Endothelial cell (in vitro differentiated cells): ENCODE measurements around the gene MMP24OS. TPM values are rescaled to one million over a fixed set of nuclear protein-coding genes. Genes with fewer than 3 reads are reported as not detected.

Experiments
- DNase-seq: peaks from one replicate; pipeline ENCODE4 v3.0.0; 2021; ENCODE audit warnings: low spot score
- H3K27ac Mint-ChIP-seq: one replicate; pipeline ENCODE4 v1.8.0; 2021; ENCODE audit warnings: mixed read lengths, inconsistent platforms; ENCODE audit not compliant: unreplicated experiment
- H3K27me3 Mint-ChIP-seq: one replicate; pipeline ENCODE4 v1.8.0; 2021; ENCODE audit warnings: mild to moderate bottlenecking, moderate library complexity, mixed read lengths, inconsistent platforms; ENCODE audit not compliant: unreplicated experiment
- H3K36me3 Mint-ChIP-seq: one replicate; pipeline ENCODE4 v1.8.0; 2021; ENCODE audit warnings: mild to moderate bottlenecking, low read depth, mixed read lengths, inconsistent platforms; ENCODE audit not compliant: unreplicated experiment
- H3K4me1 Mint-ChIP-seq: one replicate; pipeline ENCODE4 v1.8.0; 2021; ENCODE audit warnings: mild to moderate bottlenecking, mixed read lengths, inconsistent platforms; ENCODE audit not compliant: unreplicated experiment
- H3K4me3 Mint-ChIP-seq: one replicate; pipeline ENCODE4 v1.8.0; 2021; ENCODE audit warnings: mild to moderate bottlenecking, mixed read lengths, inconsistent platforms; ENCODE audit not compliant: unreplicated experiment
- H3K9me3 Mint-ChIP-seq: one replicate; pipeline ENCODE4 v1.8.0; 2021; ENCODE audit warnings: mixed read lengths, inconsistent platforms; ENCODE audit not compliant: unreplicated experiment
- total RNA-seq: library from RNA; stranded (reverse); fragmentation: NEBNext Ultra II Directional; extraction: Animal tissue kit (Norgen Biotek cat#: 25700); gene quantifications from one replicate; pipeline ENCODE4 v1.2.1, GENCODE V29; 2021; ENCODE audit not compliant: unreplicated experiment
- TF ChIP-seq, protein P1 (sequence below): fragments of 200-600 bp; sonication (generic); IDR thresholded peaks from one replicate; pipeline ENCODE4 v1.5.0; 2021; ENCODE audit warnings: antibody characterized with exemption; ENCODE audit not compliant: unreplicated experiment

The MMP24OS gene
- total RNA-seq, 1 donor from 2014 or later: 80.7 TPM

DNA sequence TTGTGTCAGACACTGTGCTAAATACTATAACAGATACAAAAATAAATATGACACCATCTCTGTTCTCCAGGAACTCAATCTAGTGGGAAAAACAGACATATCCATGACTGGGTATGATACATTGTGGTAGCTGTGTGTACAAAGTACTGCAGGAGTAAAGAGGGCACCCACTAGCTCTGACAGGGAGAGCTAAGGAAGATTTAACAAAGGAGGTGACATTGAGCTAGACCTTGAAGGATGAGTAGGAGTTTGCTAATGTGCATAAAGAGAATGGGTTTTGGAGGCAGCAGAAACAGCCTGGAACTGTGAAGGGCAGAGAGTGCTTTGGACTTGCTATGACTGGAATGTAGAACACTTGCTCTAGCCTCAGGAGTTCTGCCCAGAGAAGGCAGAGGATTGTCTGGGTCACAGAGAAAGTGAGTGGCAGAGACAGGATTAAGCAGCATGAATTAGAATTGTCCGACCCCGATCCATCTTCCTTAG is 37.1 kb downstream of the MMP24OS start:
- Mint-ChIP-seq H3K27me3 (peaks cover 6% of the 10 kb centered on the region), H3K4me3 (no peak overlapping the region), H3K4me1 (peaks cover 20% of the 10 kb centered on the region), H3K27ac (no peak overlapping the region), H3K9me3 (no peaks in the 10 kb centered on the region), H3K36me3 (peaks cover 6% of the 10 kb centered on the region)
- TF ChIP-seq, protein P1, sequence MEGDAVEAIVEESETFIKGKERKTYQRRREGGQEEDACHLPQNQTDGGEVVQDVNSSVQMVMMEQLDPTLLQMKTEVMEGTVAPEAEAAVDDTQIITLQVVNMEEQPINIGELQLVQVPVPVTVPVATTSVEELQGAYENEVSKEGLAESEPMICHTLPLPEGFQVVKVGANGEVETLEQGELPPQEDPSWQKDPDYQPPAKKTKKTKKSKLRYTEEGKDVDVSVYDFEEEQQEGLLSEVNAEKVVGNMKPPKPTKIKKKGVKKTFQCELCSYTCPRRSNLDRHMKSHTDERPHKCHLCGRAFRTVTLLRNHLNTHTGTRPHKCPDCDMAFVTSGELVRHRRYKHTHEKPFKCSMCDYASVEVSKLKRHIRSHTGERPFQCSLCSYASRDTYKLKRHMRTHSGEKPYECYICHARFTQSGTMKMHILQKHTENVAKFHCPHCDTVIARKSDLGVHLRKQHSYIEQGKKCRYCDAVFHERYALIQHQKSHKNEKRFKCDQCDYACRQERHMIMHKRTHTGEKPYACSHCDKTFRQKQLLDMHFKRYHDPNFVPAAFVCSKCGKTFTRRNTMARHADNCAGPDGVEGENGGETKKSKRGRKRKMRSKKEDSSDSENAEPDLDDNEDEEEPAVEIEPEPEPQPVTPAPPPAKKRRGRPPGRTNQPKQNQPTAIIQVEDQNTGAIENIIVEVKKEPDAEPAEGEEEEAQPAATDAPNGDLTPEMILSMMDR: no peak
- DNase-seq: no peak

DNA sequence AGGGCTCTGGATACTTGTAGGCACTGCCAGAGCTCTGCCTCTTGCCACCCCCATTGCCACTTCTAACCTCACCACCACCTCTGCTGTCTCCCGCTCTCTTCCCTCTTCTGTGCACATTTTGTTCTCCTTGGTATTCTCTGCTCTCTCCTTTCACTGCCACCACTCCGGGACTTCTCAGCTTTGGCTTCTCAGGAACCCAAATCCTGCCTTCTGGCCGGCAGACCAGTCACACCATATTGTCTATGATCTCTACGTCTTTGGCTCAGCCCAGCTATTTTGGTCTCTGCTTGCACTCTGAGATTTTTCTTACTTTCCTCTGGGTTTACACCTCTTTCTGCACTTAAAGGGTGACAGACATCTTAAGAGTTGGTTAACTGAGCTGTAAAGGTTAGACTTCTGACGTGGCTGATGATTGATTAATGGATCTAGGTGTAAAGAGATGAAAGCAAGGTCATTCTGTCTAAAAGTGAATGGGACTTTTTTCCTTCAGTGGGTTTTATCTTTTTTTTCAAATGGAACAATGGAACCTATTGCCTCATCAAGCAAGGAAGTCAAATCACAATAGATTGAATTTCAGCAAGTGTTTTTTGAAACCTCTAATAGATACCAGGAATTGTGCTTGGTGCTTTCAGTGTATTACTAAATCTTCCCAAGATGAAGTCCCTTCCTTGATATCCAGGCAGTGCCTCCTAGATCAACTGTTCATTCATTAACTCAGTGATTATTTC is 37.7 kb downstream of the MMP24OS start:
- TF ChIP-seq, protein P1: no peak
- Mint-ChIP-seq H3K27me3 (peaks cover 6% of the 10 kb centered on the region), H3K36me3 (peaks cover 6% of the 10 kb centered on the region), H3K4me3 (no peak overlapping the region), H3K9me3 (no peaks in the 10 kb centered on the region), H3K27ac (no peak overlapping the region), H3K4me1 (peaks cover 20% of the 10 kb centered on the region)
- no peak for DNase-seq

DNA sequence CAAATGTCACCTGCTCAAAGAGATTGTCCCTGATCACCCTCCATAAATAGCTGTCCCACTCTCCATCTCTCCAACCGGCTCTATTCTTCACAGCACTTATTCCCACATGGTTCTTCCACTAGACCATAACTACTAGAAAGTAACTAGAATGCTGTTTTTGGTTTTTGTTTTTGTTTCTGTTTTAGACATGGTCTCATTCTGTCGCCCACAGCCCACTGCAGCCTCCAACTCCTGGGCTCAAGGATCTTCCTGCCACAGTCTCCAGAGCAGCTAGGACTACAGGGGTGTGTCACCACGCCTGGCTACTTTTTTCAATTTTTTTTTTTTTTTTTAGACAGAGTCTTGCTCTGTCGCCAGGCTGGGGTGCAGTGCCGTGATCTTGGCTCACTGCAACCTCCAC is 39.2 kb downstream of the MMP24OS start:
- no peak for DNase-seq
- Mint-ChIP-seq H3K27me3 (peaks cover 6% of the 10 kb centered on the region), H3K4me3 (no peak overlapping the region), H3K36me3 (peaks cover 6% of the 10 kb centered on the region), H3K9me3 (no peaks in the 10 kb centered on the region), H3K27ac (no peak overlapping the region), H3K4me1 (peaks cover 20% of the 10 kb centered on the region)
- TF ChIP-seq, protein P1: no peak

DNA sequence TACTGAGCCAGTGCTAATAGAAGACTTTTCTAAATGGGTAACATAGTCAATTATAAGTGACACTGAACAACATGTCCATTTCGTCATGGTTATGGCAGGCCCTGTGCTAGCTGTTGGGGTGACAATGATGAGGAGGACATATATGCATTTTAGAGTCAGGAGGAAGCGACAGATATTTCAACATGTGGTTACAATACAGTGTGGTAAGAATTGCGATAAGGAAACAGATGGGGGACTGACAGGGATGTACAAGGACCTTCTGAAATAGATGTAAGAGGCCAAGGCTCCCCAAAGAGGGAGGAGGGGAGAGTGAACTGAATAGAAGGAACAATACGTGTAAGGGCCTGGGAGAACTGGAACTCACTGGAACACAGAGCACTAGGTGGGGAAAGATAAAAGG is 39.8 kb downstream of the MMP24OS start:
- TF ChIP-seq, protein P1: no peak
- H3K27me3 Mint-ChIP-seq: peaks cover 8% of the 10 kb centered on the region
- no peak overlapping the region for H3K4me3 Mint-ChIP-seq
- no peaks in the 10 kb centered on the region for H3K9me3 Mint-ChIP-seq
- H3K27ac Mint-ChIP-seq: no peak overlapping the region
- H3K36me3 Mint-ChIP-seq: peaks cover 6% of the 10 kb centered on the region
- peaks cover 20% of the 10 kb centered on the region for H3K4me1 Mint-ChIP-seq
- no peak for DNase-seq

DNA sequence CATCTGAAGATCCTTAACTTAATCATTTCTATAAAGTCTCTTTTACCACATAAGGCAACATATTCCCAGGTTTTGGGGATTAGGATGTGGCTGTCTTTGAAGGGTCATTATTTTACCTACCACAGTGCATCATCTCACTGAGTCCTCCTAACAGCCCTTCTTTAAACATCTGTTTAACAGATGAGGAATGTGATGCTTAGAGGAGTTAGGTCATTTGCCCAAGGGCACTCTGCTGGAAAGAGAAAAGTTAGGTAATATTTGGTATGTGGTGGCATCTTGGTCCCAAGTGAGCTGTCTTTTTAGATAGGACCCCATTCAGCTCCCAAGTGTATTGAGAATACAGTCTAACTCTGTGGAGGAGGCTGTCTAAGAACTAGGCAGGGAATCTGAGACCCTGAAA is 40.4 kb downstream of the MMP24OS start:
- H3K27ac Mint-ChIP-seq: no peak overlapping the region
- H3K36me3 Mint-ChIP-seq: peaks cover 6% of the 10 kb centered on the region
- peaks cover 22% of the 10 kb centered on the region for H3K4me1 Mint-ChIP-seq
- peaks cover 8% of the 10 kb centered on the region for H3K27me3 Mint-ChIP-seq
- H3K4me3 Mint-ChIP-seq: no peak overlapping the region
- no peaks in the 10 kb centered on the region for H3K9me3 Mint-ChIP-seq
- TF ChIP-seq, protein P1: no peak
- DNase-seq: no peak
